ENCODE data around the gene CFHR4.
"Not testable (repeated sequence)": the region's sequence is repeated elsewhere in the genome, so short reads cannot be mapped to it uniquely, and the experiment has no call there.

CFHR4 gene

GRCh38 chr1:196902344-196902743, 14.5 kb downstream of the CFHR4 start:
- no peaks in the 10 kb centered on the region for H3K79me1 ChIP-seq (replicated peaks; ENCODE audit: low read length, poor library complexity, severe bottlenecking)
- H3K27ac ChIP-seq (ENCODE audit: low read length, poor library complexity, severe bottlenecking): no peak overlapping the region
- no peak overlapping the region for H3K4me2 ChIP-seq (ENCODE audit: low read length, poor library complexity, severe bottlenecking)
- no peak overlapping the region for H4K8ac ChIP-seq (ENCODE audit: low read length)
- no peak overlapping the region for H2AFZ ChIP-seq (ENCODE audit: low read depth, low read length)
- no peak overlapping the region for H3K23ac ChIP-seq (ENCODE audit: low read length in 2 of 2)
- H2AK5ac ChIP-seq (ENCODE audit: low read length, severe bottlenecking): no peak overlapping the region
- no peaks in the 10 kb centered on the region for H3K36me3 ChIP-seq (ENCODE audit: control insufficient read depth in 1 of 2, insufficient read depth in 2 of 2, low read depth in 1 of 2, low read length in 2 of 2)
- H2BK12ac ChIP-seq (ENCODE audit: low read length in 2 of 2): no peak overlapping the region
- H3K9me3 ChIP-seq (ENCODE audit: control insufficient read depth, low read length): no peaks in the 10 kb centered on the region
- H4K91ac ChIP-seq (ENCODE audit: low read length): no peak overlapping the region
- no peak overlapping the region for H3K14ac ChIP-seq (ENCODE audit: low read length in 2 of 2)
- H2BK5ac ChIP-seq (ENCODE audit: low read depth, low read length, poor library complexity, severe bottlenecking): no peak overlapping the region
- no peak overlapping the region for H3K9ac ChIP-seq (ENCODE audit: low read length)
- H3K4ac ChIP-seq (ENCODE audit: low read depth in 1 of 2, low read length in 2 of 2): no peak overlapping the region
- no peaks in the 10 kb centered on the region for H3K4me1 ChIP-seq (ENCODE audit: control insufficient read depth, insufficient read depth, low read depth, low read length)
- WGBS: 67% methylated on average over 1 of the region's 2 CpGs
- DNase-seq: no peak
- no peak overlapping the region for H2BK120ac ChIP-seq (ENCODE audit: low read depth, low read length)
- H2BK15ac ChIP-seq (ENCODE audit: low read depth, poor library complexity, severe bottlenecking): no peak overlapping the region
- peaks cover 0 to 5% of the 10 kb centered on the region in 2 experiments for H3K27me3 ChIP-seq (ENCODE audit: control insufficient read depth in 1 of 2, insufficient read depth in 1 of 2, low read length in 2 of 2)
- H3K18ac ChIP-seq (ENCODE audit: low read depth in 1 of 2, low read length in 2 of 2): no peak overlapping the region
- no peak overlapping the region for H3K4me3 ChIP-seq (ENCODE audit: insufficient read depth in 1 of 2, low read depth in 1 of 2, low read length in 2 of 2)

DNA sequence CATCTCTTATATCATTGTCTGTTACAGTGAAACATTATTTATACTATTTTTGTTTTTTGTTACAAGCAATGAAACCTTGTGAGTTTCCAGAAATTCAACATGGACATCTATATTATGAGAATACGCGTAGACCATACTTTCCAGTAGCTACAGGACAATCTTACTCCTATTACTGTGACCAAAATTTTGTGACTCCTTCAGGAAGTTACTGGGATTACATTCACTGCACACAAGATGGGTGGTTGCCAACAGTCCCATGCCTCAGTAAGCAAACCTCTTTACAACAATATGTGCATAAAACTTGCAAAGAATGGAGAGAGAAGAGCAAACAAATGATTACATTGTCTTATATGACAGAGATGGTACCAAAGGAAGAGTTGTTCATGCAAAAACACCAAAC, 22.4 kb downstream of the CFHR4 start:
- DNase-seq: no peak
- H3K27me3 ChIP-seq (ENCODE audit: control insufficient read depth in 1 of 2, insufficient read depth in 1 of 2, low read length in 2 of 2): no peaks in the 10 kb centered on the region
- H3K23ac ChIP-seq (ENCODE audit: low read length in 2 of 2): no peak overlapping the region
- no peak overlapping the region for H2BK12ac ChIP-seq (ENCODE audit: low read length in 2 of 2)
- H3K27ac ChIP-seq (ENCODE audit: low read length, poor library complexity, severe bottlenecking): no peak overlapping the region
- no peaks in the 10 kb centered on the region for H3K9me3 ChIP-seq (ENCODE audit: control insufficient read depth, low read length)
- H2AK5ac ChIP-seq (ENCODE audit: low read length, severe bottlenecking): no peak overlapping the region
- no peaks in the 10 kb centered on the region for H3K79me1 ChIP-seq (replicated peaks; ENCODE audit: low read length, poor library complexity, severe bottlenecking)
- H2BK120ac ChIP-seq (ENCODE audit: low read depth, low read length): no peak overlapping the region
- no peak overlapping the region for H3K9ac ChIP-seq (ENCODE audit: low read length)
- 98% methylated on average over 2 of the region's 2 CpGs for WGBS
- H3K18ac ChIP-seq (ENCODE audit: low read depth in 1 of 2, low read length in 2 of 2): no peak overlapping the region
- H3K4me1 ChIP-seq (ENCODE audit: control insufficient read depth, insufficient read depth, low read depth, low read length): no peaks in the 10 kb centered on the region
- no peak overlapping the region for H3K4me3 ChIP-seq (ENCODE audit: insufficient read depth in 1 of 2, low read depth in 1 of 2, low read length in 2 of 2)
- H3K36me3 ChIP-seq (ENCODE audit: control insufficient read depth in 1 of 2, insufficient read depth in 2 of 2, low read depth in 1 of 2, low read length in 2 of 2): no peaks in the 10 kb centered on the region
- H4K91ac ChIP-seq (ENCODE audit: low read length): no peak overlapping the region
- H2BK15ac ChIP-seq (ENCODE audit: low read depth, poor library complexity, severe bottlenecking): no peak overlapping the region
- H2AFZ ChIP-seq (ENCODE audit: low read depth, low read length): no peak overlapping the region
- H2BK5ac ChIP-seq (ENCODE audit: low read depth, low read length, poor library complexity, severe bottlenecking): no peak overlapping the region
- H3K4ac ChIP-seq (ENCODE audit: low read depth in 1 of 2, low read length in 2 of 2): no peak overlapping the region
- no peak overlapping the region for H3K14ac ChIP-seq (ENCODE audit: low read length in 2 of 2)
- H3K4me2 ChIP-seq (ENCODE audit: low read length, poor library complexity, severe bottlenecking): no peak overlapping the region
- no peak overlapping the region for H4K8ac ChIP-seq (ENCODE audit: low read length)

- not testable (repeated sequence) for H3K23ac ChIP-seq (ENCODE audit: low read length in 2 of 2); H3K9me3 ChIP-seq (ENCODE audit: control insufficient read depth, low read length); H3K4me2 ChIP-seq (ENCODE audit: low read length, poor library complexity, severe bottlenecking); DNase-seq; H3K18ac ChIP-seq (ENCODE audit: low read depth in 1 of 2, low read length in 2 of 2); H3K27me3 ChIP-seq (ENCODE audit: control insufficient read depth in 1 of 2, insufficient read depth in 1 of 2, low read length in 2 of 2); H3K27ac ChIP-seq (ENCODE audit: low read length, poor library complexity, severe bottlenecking); H2AK5ac ChIP-seq (ENCODE audit: low read length, severe bottlenecking); H4K91ac ChIP-seq (ENCODE audit: low read length); H2AFZ ChIP-seq (ENCODE audit: low read depth, low read length); H3K4me1 ChIP-seq (ENCODE audit: control insufficient read depth, insufficient read depth, low read depth, low read length); H2BK15ac ChIP-seq (ENCODE audit: low read depth, poor library complexity, severe bottlenecking); H3K4ac ChIP-seq (ENCODE audit: low read depth in 1 of 2, low read length in 2 of 2); H2BK5ac ChIP-seq (ENCODE audit: low read depth, low read length, poor library complexity, severe bottlenecking); H3K4me3 ChIP-seq (ENCODE audit: insufficient read depth in 1 of 2, low read depth in 1 of 2, low read length in 2 of 2); H2BK12ac ChIP-seq (ENCODE audit: low read length in 2 of 2); H3K79me1 ChIP-seq (replicated peaks; ENCODE audit: low read length, poor library complexity, severe bottlenecking); H4K8ac ChIP-seq (ENCODE audit: low read length); H2BK120ac ChIP-seq (ENCODE audit: low read depth, low read length); H3K9ac ChIP-seq (ENCODE audit: low read length); H3K36me3 ChIP-seq (ENCODE audit: control insufficient read depth in 1 of 2, insufficient read depth in 2 of 2, low read depth in 1 of 2, low read length in 2 of 2); H3K14ac ChIP-seq (ENCODE audit: low read length in 2 of 2)
- 53% methylated on average over 3 of the region's 5 CpGs for WGBS
Measured at GRCh38 chr1:196912283-196912682, 24.4 kb downstream of the CFHR4 start.

DNA sequence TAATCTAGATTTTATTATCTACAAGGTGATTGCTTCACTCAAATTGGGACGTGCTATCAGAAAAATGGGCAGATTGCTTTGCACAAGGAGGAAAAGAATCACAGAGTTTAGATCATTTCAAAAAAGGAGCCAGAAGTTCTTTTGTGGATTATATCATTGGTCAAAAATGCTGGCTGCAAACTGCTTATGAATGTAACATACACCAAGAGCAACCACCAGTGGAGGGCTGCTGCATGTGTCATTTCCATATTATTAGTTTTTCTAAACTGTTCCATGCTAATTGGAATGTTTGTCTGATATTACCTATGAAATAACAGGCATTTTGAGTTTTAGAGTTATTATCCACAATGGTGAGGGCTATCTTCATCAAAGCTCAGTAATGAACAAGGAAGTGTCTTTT, 39.0 kb downstream of the CFHR4 start:
- not testable (repeated sequence) for H3K4ac ChIP-seq (ENCODE audit: low read depth in 1 of 2, low read length in 2 of 2); H3K27me3 ChIP-seq (ENCODE audit: control insufficient read depth in 1 of 2, insufficient read depth in 1 of 2, low read length in 2 of 2); H3K18ac ChIP-seq (ENCODE audit: low read depth in 1 of 2, low read length in 2 of 2); H3K4me3 ChIP-seq (ENCODE audit: insufficient read depth in 1 of 2, low read depth in 1 of 2, low read length in 2 of 2); H3K9ac ChIP-seq (ENCODE audit: low read length); DNase-seq; H3K9me3 ChIP-seq (ENCODE audit: control insufficient read depth, low read length); H3K27ac ChIP-seq (ENCODE audit: low read length, poor library complexity, severe bottlenecking); H2BK15ac ChIP-seq (ENCODE audit: low read depth, poor library complexity, severe bottlenecking); H2BK5ac ChIP-seq (ENCODE audit: low read depth, low read length, poor library complexity, severe bottlenecking); H3K14ac ChIP-seq (ENCODE audit: low read length in 2 of 2); H2AK5ac ChIP-seq (ENCODE audit: low read length, severe bottlenecking); H3K23ac ChIP-seq (ENCODE audit: low read length in 2 of 2); H3K36me3 ChIP-seq (ENCODE audit: control insufficient read depth in 1 of 2, insufficient read depth in 2 of 2, low read depth in 1 of 2, low read length in 2 of 2); H3K4me2 ChIP-seq (ENCODE audit: low read length, poor library complexity, severe bottlenecking); H4K8ac ChIP-seq (ENCODE audit: low read length); H3K79me1 ChIP-seq (replicated peaks; ENCODE audit: low read length, poor library complexity, severe bottlenecking); H3K4me1 ChIP-seq (ENCODE audit: control insufficient read depth, insufficient read depth, low read depth, low read length); H2AFZ ChIP-seq (ENCODE audit: low read depth, low read length); H4K91ac ChIP-seq (ENCODE audit: low read length); H2BK12ac ChIP-seq (ENCODE audit: low read length in 2 of 2); H2BK120ac ChIP-seq (ENCODE audit: low read depth, low read length)
- 92% methylated on average over 1 of the region's 1 CpG for WGBS

Data from mesenchymal stem cell (in vitro differentiated cells and primary cell).